GM12878 (cell line): Measurements from ENCODE around the gene CNPY1. TPM values are rescaled to one million over a fixed set of nuclear protein-coding genes. Genes with fewer than 3 reads are reported as not detected.
A peak's percentile ranks its signal among the peaks of the same experiment; 100 is the strongest.

Source experiments
- ATAC-seq: fragments of 200-7000 bp; cut with Tn5 transposase; 3 replicates; pipeline ENCODE4 v1.9.1; 2020; ENCODE audit warnings: mild to moderate bottlenecking, moderate library complexity
- BruUV-seq: library from RNA; stranded (reverse); fragments of 400-500 nt; replicated peaks from 2 replicates; lab custom pipeline; 2021; lab: Mats Ljungman, UMichigan
- CTCF ChIA-PET: fragments of 300-600 bp; sonication (Branson Sonifier 250); formaldehyde crosslinking; extraction: SDS; loops from one replicate; lab custom pipeline; 2021; ENCODE audit warnings: inconsistent platforms; lab: Yijun Ruan, JAX
- POLR2A ChIA-PET: fragments of 350-600 bp; formaldehyde crosslinking; extraction: SDS; loops from one replicate; lab custom pipeline; 2021; ENCODE audit warnings: inconsistent platforms; lab: Charles Lee
- RAD21 ChIA-PET: fragments of 300-600 bp; sonication (Branson Sonifier 250); formaldehyde crosslinking; loops from one replicate; lab custom pipeline; 2023; ENCODE audit warnings: antibody characterized with exemption; ENCODE audit not compliant: unreplicated experiment; lab: Charles Lee
- SMC1A ChIA-PET: fragments of 300-600 bp; sonication (Branson Sonifier 250); formaldehyde crosslinking; loops from one replicate; lab custom pipeline; 2023; ENCODE audit not compliant: unreplicated experiment, uncharacterized antibody; lab: Charles Lee
- DNase-seq: peaks from one replicate; pipeline ENCODE4 v3.0.0-alpha.2; 2011; ENCODE audit warnings: low read depth, low spot score
- FAIRE-seq: peaks from 3 replicates; lab custom pipeline; 2011; peaks lifted over from hg19 to GRCh38; lab: Jason Lieb, UNC
- H2AFZ ChIP-seq: 2 replicates; pipeline ENCODE4 v1.6.0; 2011; ENCODE audit warnings: low read depth, low read length, control low read depth; ENCODE audit not compliant: control insufficient read depth
- H3K27ac ChIP-seq: 2 replicates; pipeline ENCODE4 v1.5.1; 2011; ENCODE audit warnings: control low read depth; ENCODE audit not compliant: control insufficient read depth, insufficient read depth
- H3K27me3 ChIP-seq, 2 experiments: replicated peaks in 1 of 2; 2 replicates each; pipeline versions ENCODE4 v1.6.0 to v1.6.1; 2011; ENCODE audit warnings: low read length in 1 of 2; ENCODE audit not compliant: control insufficient read depth in 2 of 2, insufficient read depth in 2 of 2
- H3K36me3 ChIP-seq, 2 experiments: 2 replicates each; pipeline ENCODE4 v1.5.1; 2011; ENCODE audit warnings: low read length in 1 of 2; ENCODE audit not compliant: control insufficient read depth in 2 of 2, insufficient read depth in 2 of 2
- H3K4me1 ChIP-seq: 2 replicates; pipeline ENCODE4 v1.6.1; 2011; ENCODE audit warnings: mild to moderate bottlenecking, low read length, moderate library complexity, mixed read lengths; ENCODE audit not compliant: control insufficient read depth, insufficient read depth
- H3K4me2 ChIP-seq: 2 replicates; pipeline ENCODE4 v1.6.0; 2011; ENCODE audit warnings: control low read depth; ENCODE audit not compliant: control insufficient read depth, insufficient read depth
- H3K4me3 ChIP-seq: fragments of 200-600 bp; sonication (generic); 2 replicates; pipeline ENCODE4 v1.5.1; 2016
- H3K79me2 ChIP-seq: 2 replicates; pipeline ENCODE4 v1.6.0; 2011; ENCODE audit warnings: low read length; ENCODE audit not compliant: control insufficient read depth, insufficient read depth
- H3K9ac ChIP-seq: 2 replicates; pipeline ENCODE4 v1.8.0; 2011; ENCODE audit warnings: low read length, control low read depth, mixed read lengths; ENCODE audit not compliant: control insufficient read depth, insufficient read depth
- H3K9me3 ChIP-seq: replicated peaks from 3 replicates; pipeline ENCODE4 v1.5.1; 2011; ENCODE audit warnings: mild to moderate bottlenecking, low read length; ENCODE audit not compliant: control insufficient read depth, insufficient read depth
- H4K20me1 ChIP-seq: 2 replicates; pipeline ENCODE4 v1.6.0; 2011; ENCODE audit not compliant: control insufficient read depth, insufficient read depth
- EED ChIP-seq: sonication (generic); IDR thresholded peaks from 2 replicates; pipeline ENCODE4 v1.6.1; 2016; ENCODE audit warnings: antibody characterized with exemption, low read depth
- FOXK2 ChIP-seq: fragments of 450-650 bp; IDR thresholded peaks from 2 replicates; pipeline ENCODE4 v1.6.1; 2017; ENCODE audit warnings: mild to moderate bottlenecking, moderate library complexity
- GATAD2B ChIP-seq: fragments of 450-650 bp; conservative IDR thresholded peaks from 2 replicates; pipeline ENCODE4 v1.6.1; 2017; ENCODE audit warnings: low read depth, mild to moderate bottlenecking, moderate library complexity
- KAT2A ChIP-seq: conservative IDR thresholded peaks from 2 replicates; pipeline ENCODE4 v1.6.1; 2011; ENCODE audit warnings: low read depth, low read length; ENCODE audit not compliant: control insufficient read depth
- NR2F1 ChIP-seq: fragments of 450-650 bp; conservative IDR thresholded peaks from 2 replicates; pipeline ENCODE4 v1.6.1; 2017; ENCODE audit warnings: mild to moderate bottlenecking
- SUPT20H ChIP-seq: IDR thresholded peaks from 2 replicates; pipeline ENCODE4 v1.6.1; 2011; ENCODE audit warnings: low read depth, mild to moderate bottlenecking, low read length, moderate library complexity, borderline replicate concordance; ENCODE audit not compliant: control insufficient read depth
- ZNF217 ChIP-seq: fragments of 450-650 bp; IDR thresholded peaks from 2 replicates; pipeline ENCODE4 v1.6.1; 2017; ENCODE audit warnings: antibody characterized with exemption, mild to moderate bottlenecking
- ZNF384 ChIP-seq: IDR thresholded peaks from 2 replicates; pipeline ENCODE4 v1.6.1; 2012; ENCODE audit warnings: low read depth, mild to moderate bottlenecking, low read length, improper control_type of control experiment, borderline replicate concordance
- ZNF592 ChIP-seq: fragments of 450-650 bp; IDR thresholded peaks from 2 replicates; pipeline ENCODE4 v1.6.1; 2017; ENCODE audit warnings: mild to moderate bottlenecking, moderate library complexity
- whole genome bisulfite sequencing: methylation state at CpG from one replicate; pipeline ENCODE4 v1.1.6; 2016; ENCODE audit warnings: low lambda C conversion rate; ENCODE audit not compliant: insufficient replicate concordance, insufficient coverage; ENCODE audit errors: missing lambda C conversion rate; 5-methylcytosine and 5-hydroxymethylcytosine counted together
- in situ Hi-C: fragments of 300-500 bp; cut with MboI; formaldehyde crosslinking; loops from 9 replicates; pipeline ENCODE4 v1.14.3; 2018; ENCODE audit warnings: mixed read lengths
- intact Hi-C: fragments of 100-400 bp; cut with micrococcal nuclease; formaldehyde crosslinking; loops from one replicate; pipeline ENCODE4 v1.14.2; 2022; ENCODE audit not compliant: unreplicated experiment
- polyA plus RNA-seq, 11 experiments: library from polyadenylated mRNA; depleted of rRNA in 4 of 11; unstranded in 6 of 11; stranded (reverse) in 5 of 11; fragments of >200 nt; fragmentation: Nextera tagmentation in 4 of 11; fragmentation: Illumina TruSeq in 1 of 11; extraction: Ambion mirVana in 4 of 11; extraction: Trizol in 1 of 11; gene quantifications; 1 replicate in 1 of 11; 2 replicates in 10 of 11; pipeline versions ENCODE4 v1.2.1 to v1.2.3, GENCODE V29; 2011 to 2016; ENCODE audit warnings: inconsistent platforms in 2 of 11, missing spikeins in 2 of 11, low read depth in 1 of 11
- total RNA-seq, 4 experiments: library from RNA; depleted of rRNA in 3 of 4; stranded (reverse); fragments of >200 nt in 3 of 4; fragmentation: Illumina TruSeq in 1 of 4; extraction: Trizol in 1 of 4; gene quantifications; 2 replicates each; pipeline versions ENCODE4 v1.2.1 to v1.2.3, GENCODE V29; 2013 to 2021
- TF ChIP-seq, protein P1 (sequence below): IDR thresholded peaks from 2 replicates; pipeline ENCODE4 v1.6.1; 2012; ENCODE audit warnings: low read depth, low read length, improper control_type of control experiment

CNPY1 gene
- total and polyA plus RNA-seq, 10 of the 15 experiments (the other 5 are each of a cell fraction or from before 2014, with no cell fraction given), result not detected

- TF ChIP-seq ZNF384 (no peak), KAT2A (no peak), NR2F1 (no peak), ZNF217 (no peak), SUPT20H (no peak), GATAD2B (no peak), FOXK2 (no peak)
- H3K9ac ChIP-seq, result no peak overlapping the region
- no peaks in the 10 kb centered on the region for H3K36me3 ChIP-seq
- RAD21 ChIA-PET, result no interaction called here
- SMC1A ChIA-PET, result no interaction called here
- H2AFZ ChIP-seq, result no peak overlapping the region
- no peak overlapping the region for H3K4me2 ChIP-seq
- no peaks in the 10 kb centered on the region; a peak in 1 of 4 replicates for H3K27me3 ChIP-seq
- no peaks in the 10 kb centered on the region for H3K4me1 ChIP-seq
- H3K4me3 ChIP-seq, result no peak overlapping the region
- no peak overlapping the region for H3K27ac ChIP-seq
- CTCF ChIA-PET, result no interaction called here
- 31% methylated on average over 13 of the region's 13 CpGs for WGBS
- no peaks in the 10 kb centered on the region for H3K79me2 ChIP-seq
- ATAC-seq (peak; percentile 42), FAIRE-seq (no peak), DNase-seq (no peak)
- H4K20me1 ChIP-seq, result no peaks in the 10 kb centered on the region
- H3K9me3 ChIP-seq, result no peaks in the 10 kb centered on the region
- in situ Hi-C loops (no loop called here), intact Hi-C loops (no loop called here)
- POLR2A ChIA-PET, result no interaction called here
- no TSS peak for BruUV-seq
These were observed 13.3 kb upstream of the CNPY1 start for GRCh38 chr7:155559519-155560108.

GRCh38 chr7:155558961-155559360 lies 12.6 kb upstream of the CNPY1 start:
- ChIA-PET CTCF (no interaction called here), SMC1A (no interaction called here), RAD21 (no interaction called here), POLR2A (no interaction called here)
- Histone ChIP-seq H3K79me2 (no peaks in the 10 kb centered on the region), H3K4me1 (no peaks in the 10 kb centered on the region), H3K27me3 (no peaks in the 10 kb centered on the region; a peak in 2 of 4 replicates), H2AFZ (no peak overlapping the region), H3K9me3 (no peaks in the 10 kb centered on the region), H3K36me3 (no peaks in the 10 kb centered on the region), H3K27ac (no peak overlapping the region), H3K4me2 (no peak overlapping the region), H3K4me3 (no peak overlapping the region), H3K9ac (no peak overlapping the region), H4K20me1 (no peaks in the 10 kb centered on the region)
- TF ChIP-seq, protein P1, sequence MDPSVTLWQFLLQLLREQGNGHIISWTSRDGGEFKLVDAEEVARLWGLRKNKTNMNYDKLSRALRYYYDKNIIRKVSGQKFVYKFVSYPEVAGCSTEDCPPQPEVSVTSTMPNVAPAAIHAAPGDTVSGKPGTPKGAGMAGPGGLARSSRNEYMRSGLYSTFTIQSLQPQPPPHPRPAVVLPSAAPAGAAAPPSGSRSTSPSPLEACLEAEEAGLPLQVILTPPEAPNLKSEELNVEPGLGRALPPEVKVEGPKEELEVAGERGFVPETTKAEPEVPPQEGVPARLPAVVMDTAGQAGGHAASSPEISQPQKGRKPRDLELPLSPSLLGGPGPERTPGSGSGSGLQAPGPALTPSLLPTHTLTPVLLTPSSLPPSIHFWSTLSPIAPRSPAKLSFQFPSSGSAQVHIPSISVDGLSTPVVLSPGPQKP, result no peak
- TF ChIP-seq EED (no peak), ZNF592 (no peak)
- BruUV-seq, result no TSS peak
- no peak for DNase-seq
- ATAC-seq, result no peak
- WGBS, result 46% methylated on average over 13 of the region's 13 CpGs
- no peak for FAIRE-seq
- in situ Hi-C loops (no loop called here), intact Hi-C loops (no loop called here)
